Keratinocyte (primary cell): ENCODE measurements around the gene AJAP1. TPM values are rescaled to one million over a fixed set of nuclear protein-coding genes. Genes with fewer than 3 reads are reported as not detected.

ENCODE experiments used
- DNase-seq: peaks from one replicate; pipeline ENCODE4 v3.0.0-alpha.2; 2011; ENCODE audit warnings: low read depth, missing footprints, low spot score
- FAIRE-seq: peaks from 2 replicates; lab custom pipeline; 2011; peaks lifted over from hg19 to GRCh38; lab: Jason Lieb, UNC
- H2AFZ ChIP-seq: 2 replicates; pipeline ENCODE4 v1.6.0; 2012; ENCODE audit warnings: low read length, control low read depth, inconsistent platforms; ENCODE audit not compliant: control insufficient read depth
- H3K27ac ChIP-seq: 2 replicates; pipeline ENCODE4 v1.5.1; 2011; ENCODE audit warnings: low read length; ENCODE audit not compliant: control insufficient read depth, insufficient read depth
- H3K27me3 ChIP-seq: 3 replicates; pipeline ENCODE4 v1.6.0; 2011; ENCODE audit warnings: low read length; ENCODE audit not compliant: control insufficient read depth, insufficient read depth; ENCODE audit errors: extremely low read depth
- H3K36me3 ChIP-seq, 2 experiments: 2 replicates in 1 of 2; 3 replicates in 1 of 2; pipeline ENCODE4 v1.5.1; 2011; ENCODE audit warnings: low read length in 2 of 2, mild to moderate bottlenecking in 1 of 2; ENCODE audit not compliant: control insufficient read depth in 2 of 2, insufficient read depth in 2 of 2; ENCODE audit errors: extremely low read depth in 1 of 2
- H3K4me1 ChIP-seq: 3 replicates; pipeline ENCODE4 v1.5.1; 2011; ENCODE audit warnings: low read length; ENCODE audit not compliant: control insufficient read depth, insufficient read depth; ENCODE audit errors: extremely low read depth
- H3K4me2 ChIP-seq: 3 replicates; pipeline ENCODE4 v1.6.0; 2011; ENCODE audit warnings: low read depth, low read length; ENCODE audit not compliant: control insufficient read depth, insufficient read depth; ENCODE audit errors: extremely low read depth
- H3K4me3 ChIP-seq, 3 experiments: fragments of 200-600 bp in 1 of 3; sonication (generic) in 1 of 3; 2 replicates in 2 of 3; 3 replicates in 1 of 3; pipeline ENCODE4 v1.5.1; 2011 to 2016; ENCODE audit warnings: low read length in 3 of 3, mild to moderate bottlenecking in 3 of 3, control low read depth in 2 of 3, inconsistent platforms in 1 of 3, low read depth in 1 of 3, mixed read lengths in 1 of 3, mixed run types in 1 of 3, moderate library complexity in 1 of 3; ENCODE audit not compliant: control insufficient read depth in 2 of 3, insufficient read depth in 2 of 3; ENCODE audit errors: extremely low read depth in 1 of 3
- H3K79me2 ChIP-seq: 2 replicates; pipeline ENCODE4 v1.6.0; 2012; ENCODE audit warnings: low read length; ENCODE audit not compliant: control insufficient read depth, insufficient read depth
- H3K9ac ChIP-seq: 3 replicates; pipeline ENCODE4 v1.6.0; 2011; ENCODE audit warnings: low read length; ENCODE audit not compliant: control insufficient read depth, insufficient read depth; ENCODE audit errors: extremely low read depth
- H3K9me1 ChIP-seq: 3 replicates; pipeline ENCODE4 v1.6.0; 2011; ENCODE audit warnings: low read length; ENCODE audit not compliant: control insufficient read depth, insufficient read depth; ENCODE audit errors: extremely low read depth
- H3K9me3 ChIP-seq: 2 replicates; pipeline ENCODE4 v1.5.1; 2012; ENCODE audit warnings: low read depth, low read length; ENCODE audit not compliant: control insufficient read depth
- H4K20me1 ChIP-seq: 3 replicates; pipeline ENCODE4 v1.6.0; 2011; ENCODE audit warnings: low read length; ENCODE audit not compliant: control insufficient read depth, insufficient read depth; ENCODE audit errors: extremely low read depth
- EZH2 ChIP-seq: IDR thresholded peaks from one replicate; pipeline ENCODE4 v1.6.1; 2012; ENCODE audit warnings: inconsistent platforms, mild to moderate bottlenecking, low read length, moderate library complexity
- dilution Hi-C: fragments of 300-500 bp; cut with MboI; formaldehyde crosslinking; loops from one replicate; pipeline ENCODE4 v1.7.0; 2020; ENCODE audit warnings: low sequenced_read_pairs; ENCODE audit not compliant: extremely low pct_ligation_motif_present
- polyA plus RNA-seq, 5 experiments: library from polyadenylated mRNA; depleted of rRNA in 3 of 5; stranded (reverse) in 3 of 5; stranded (forward) in 1 of 5; unstranded in 1 of 5; fragments of >200 nt; gene quantifications; 1 replicate in 1 of 5; 2 replicates in 3 of 5; 3 replicates in 1 of 5; pipeline versions ENCODE4 v1.2.1 to v1.2.3, GENCODE V29; 2011 to 2012; ENCODE audit warnings: missing spikeins in 2 of 5, low read depth in 1 of 5, low replicate concordance in 1 of 5
- TF ChIP-seq, protein P1 (sequence below), 3 experiments: IDR thresholded peaks in 1 of 3; conservative IDR thresholded peaks in 1 of 3; optimal IDR thresholded peaks in 1 of 3; 2 replicates in 2 of 3; 3 replicates in 1 of 3; pipeline versions ENCODE3 to v1.5.1; 2011; ENCODE audit warnings: low read length in 3 of 3, mild to moderate bottlenecking in 3 of 3, moderate library complexity in 2 of 3, control low read depth in 1 of 3, inconsistent platforms in 1 of 3; ENCODE audit not compliant: insufficient read depth in 2 of 3; ENCODE audit errors: extremely low read depth in 1 of 3

The AJAP1 gene
- polyA plus RNA-seq, 1 donor (not counting 4 experiments of a cell fraction or from before 2014, with no cell fraction given): 2.2 TPM

DNA sequence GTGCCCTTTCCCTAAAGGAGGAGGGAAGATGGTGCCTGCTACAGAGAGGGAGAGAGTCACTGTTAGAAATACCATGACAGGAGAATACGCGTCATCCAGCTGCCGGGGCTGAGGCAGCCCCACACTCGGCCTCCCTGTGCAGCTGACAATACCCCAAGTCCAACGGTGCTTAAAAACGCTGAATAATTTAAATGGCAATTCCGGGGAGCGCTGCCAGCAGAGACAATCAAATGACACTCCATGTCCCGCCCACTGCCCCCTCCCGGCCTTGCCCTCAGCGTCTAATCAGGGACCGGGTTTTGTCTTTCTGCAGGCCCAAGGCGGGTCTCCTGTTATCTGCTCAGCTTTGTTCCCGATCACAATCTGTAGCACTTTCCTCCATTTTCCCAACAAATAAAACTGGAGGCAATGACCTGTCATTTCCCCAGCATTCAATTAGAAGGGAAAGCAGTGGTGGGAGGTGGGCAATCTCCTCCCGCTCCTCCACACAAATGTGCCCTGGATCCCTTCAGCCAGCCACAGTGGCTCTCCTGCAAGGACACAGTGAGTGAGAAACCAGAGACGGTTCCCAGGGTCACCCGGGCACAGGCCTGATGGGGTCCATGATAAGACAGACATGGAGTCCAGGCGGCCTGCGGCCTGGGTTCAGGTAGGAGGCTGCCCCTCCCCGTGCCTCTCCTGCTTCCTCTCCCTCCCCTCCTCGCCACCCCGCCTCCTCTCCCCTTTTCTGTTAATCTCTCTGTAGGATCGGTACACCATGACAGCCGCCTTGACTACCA is 42.7 kb upstream of the AJAP1 start:
- dilution Hi-C loops: no loop called here
- H3K9me1 ChIP-seq: no peaks in the 10 kb centered on the region
- H3K27ac ChIP-seq: no peak overlapping the region
- H3K9me3 ChIP-seq: peaks cover 2% of the 10 kb centered on the region
- FAIRE-seq: no peak
- no peaks in the 10 kb centered on the region for H3K79me2 ChIP-seq
- H3K4me1 ChIP-seq: no peaks in the 10 kb centered on the region
- H3K9ac ChIP-seq: no peak overlapping the region
- DNase-seq: no peak
- H3K27me3 ChIP-seq: no peaks in the 10 kb centered on the region
- H3K4me2 ChIP-seq: no peak overlapping the region
- H3K36me3 ChIP-seq: no peaks in the 10 kb centered on the region
- no peaks in the 10 kb centered on the region for H4K20me1 ChIP-seq
- H3K4me3 ChIP-seq: no peak overlapping the region
- TF ChIP-seq, protein P1, sequence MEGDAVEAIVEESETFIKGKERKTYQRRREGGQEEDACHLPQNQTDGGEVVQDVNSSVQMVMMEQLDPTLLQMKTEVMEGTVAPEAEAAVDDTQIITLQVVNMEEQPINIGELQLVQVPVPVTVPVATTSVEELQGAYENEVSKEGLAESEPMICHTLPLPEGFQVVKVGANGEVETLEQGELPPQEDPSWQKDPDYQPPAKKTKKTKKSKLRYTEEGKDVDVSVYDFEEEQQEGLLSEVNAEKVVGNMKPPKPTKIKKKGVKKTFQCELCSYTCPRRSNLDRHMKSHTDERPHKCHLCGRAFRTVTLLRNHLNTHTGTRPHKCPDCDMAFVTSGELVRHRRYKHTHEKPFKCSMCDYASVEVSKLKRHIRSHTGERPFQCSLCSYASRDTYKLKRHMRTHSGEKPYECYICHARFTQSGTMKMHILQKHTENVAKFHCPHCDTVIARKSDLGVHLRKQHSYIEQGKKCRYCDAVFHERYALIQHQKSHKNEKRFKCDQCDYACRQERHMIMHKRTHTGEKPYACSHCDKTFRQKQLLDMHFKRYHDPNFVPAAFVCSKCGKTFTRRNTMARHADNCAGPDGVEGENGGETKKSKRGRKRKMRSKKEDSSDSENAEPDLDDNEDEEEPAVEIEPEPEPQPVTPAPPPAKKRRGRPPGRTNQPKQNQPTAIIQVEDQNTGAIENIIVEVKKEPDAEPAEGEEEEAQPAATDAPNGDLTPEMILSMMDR (optimal IDR thresholded peaks at IDR 0.05 in 1 of 3, IDR thresholded peaks at IDR 0.05 in 1 of 3, conservative IDR thresholded peaks at IDR 0.05 in 1 of 3; ENCODE audit: extremely low read depth in 1 of 3, insufficient read depth in 2 of 3, low read length in 3 of 3): no peak
- TF ChIP-seq EZH2: no peak
- H2AFZ ChIP-seq: no peak overlapping the region

GRCh38 chr1:4612991-4613390 is 41.4 kb upstream of the AJAP1 start:
- Histone ChIP-seq H4K20me1 (no peaks in the 10 kb centered on the region), H3K36me3 (no peaks in the 10 kb centered on the region), H3K9ac (no peak overlapping the region), H2AFZ (no peak overlapping the region), H3K4me2 (no peak overlapping the region), H3K9me1 (no peaks in the 10 kb centered on the region), H3K27ac (no peak overlapping the region), H3K4me3 (no peak overlapping the region), H3K79me2 (no peaks in the 10 kb centered on the region), H3K9me3 (peaks cover 2% of the 10 kb centered on the region), H3K27me3 (no peaks in the 10 kb centered on the region), H3K4me1 (no peaks in the 10 kb centered on the region)
- DNase-seq (no peak), FAIRE-seq (no peak)
- dilution Hi-C loops: no loop called here
- no peak for TF ChIP-seq EZH2
- TF ChIP-seq, protein P1 (optimal IDR thresholded peaks at IDR 0.05 in 1 of 3, IDR thresholded peaks at IDR 0.05 in 1 of 3, conservative IDR thresholded peaks at IDR 0.05 in 1 of 3; ENCODE audit: extremely low read depth in 1 of 3, insufficient read depth in 2 of 3, low read length in 3 of 3): no peak
